Vagina (tissue), 2 donors: ENCODE results near the gene MAML2. TPM values are rescaled to one million over a fixed set of nuclear protein-coding genes. Genes with fewer than 3 reads are reported as not detected.
A peak's percentile ranks its signal among the peaks of the same experiment; 100 is the strongest.

ENCODE experiments used
- DNase-seq, 2 donors: peaks; one replicate each; pipeline ENCODE4 v3.0.0-alpha.2; 2017; ENCODE audit errors: extremely low spot score in 2 of 2
- H3K27ac ChIP-seq: fragments of 200-600 bp; sonication (generic); one replicate; pipeline ENCODE4 v1.5.1; 2019
- H3K27me3 ChIP-seq: fragments of 200-600 bp; sonication (generic); one replicate; pipeline ENCODE4 v1.5.1; 2019
- H3K36me3 ChIP-seq, 2 donors: fragments of 200-600 bp; sonication (generic); one replicate each; pipeline ENCODE4 v1.5.1; 2017 to 2019
- H3K4me1 ChIP-seq: fragments of 200-600 bp; sonication (generic); one replicate; pipeline ENCODE4 v1.5.1; 2019
- H3K4me3 ChIP-seq, 2 donors: fragments of 200-600 bp; sonication (generic); 1 replicate in 1 of 2; 2 replicates in 1 of 2; pipeline ENCODE4 v1.5.1; 2016 to 2019
- H3K9me3 ChIP-seq: fragments of 200-600 bp; sonication (generic); one replicate; pipeline ENCODE4 v1.5.1; 2019
- CTCF ChIP-seq, 3 experiments: fragments of 450-650 bp in 2 of 3; fragments of 200-600 bp in 1 of 3; sonication (generic) in 1 of 3; IDR thresholded peaks; one replicate each; pipeline ENCODE4 v1.5.1; 2017 to 2019; ENCODE audit warnings: antibody characterized with exemption in 3 of 3, mild to moderate bottlenecking in 2 of 3, moderate library complexity in 2 of 3
- POLR2A ChIP-seq, 2 donors: fragments of 450-650 bp; IDR thresholded peaks; one replicate each; pipeline ENCODE4 v1.6.1; 2017; ENCODE audit warnings: antibody characterized with exemption in 2 of 2, mild to moderate bottlenecking in 2 of 2, moderate library complexity in 2 of 2
- POLR2AphosphoS5 ChIP-seq, 2 donors: sonication (generic); formaldehyde crosslinking; IDR thresholded peaks; one replicate each; pipeline ENCODE4 v1.9.0; 2017; ENCODE audit warnings: antibody characterized with exemption in 2 of 2, mild to moderate bottlenecking in 2 of 2, low read depth in 1 of 2; ENCODE audit not compliant: insufficient read depth in 1 of 2
- intact Hi-C: fragments of 100-400 bp; cut with DNase I; formaldehyde crosslinking; loops from one replicate; pipeline ENCODE4 v1.15.1; 2023
- total RNA-seq: library from RNA; depleted of rRNA; stranded (reverse); fragments of >200 nt; gene quantifications from one replicate; pipeline ENCODE4 v1.2.3, GENCODE V29; 2016

The MAML2 gene
- total RNA-seq, 1 donor from 2014 or later: 36.3 TPM

DNA sequence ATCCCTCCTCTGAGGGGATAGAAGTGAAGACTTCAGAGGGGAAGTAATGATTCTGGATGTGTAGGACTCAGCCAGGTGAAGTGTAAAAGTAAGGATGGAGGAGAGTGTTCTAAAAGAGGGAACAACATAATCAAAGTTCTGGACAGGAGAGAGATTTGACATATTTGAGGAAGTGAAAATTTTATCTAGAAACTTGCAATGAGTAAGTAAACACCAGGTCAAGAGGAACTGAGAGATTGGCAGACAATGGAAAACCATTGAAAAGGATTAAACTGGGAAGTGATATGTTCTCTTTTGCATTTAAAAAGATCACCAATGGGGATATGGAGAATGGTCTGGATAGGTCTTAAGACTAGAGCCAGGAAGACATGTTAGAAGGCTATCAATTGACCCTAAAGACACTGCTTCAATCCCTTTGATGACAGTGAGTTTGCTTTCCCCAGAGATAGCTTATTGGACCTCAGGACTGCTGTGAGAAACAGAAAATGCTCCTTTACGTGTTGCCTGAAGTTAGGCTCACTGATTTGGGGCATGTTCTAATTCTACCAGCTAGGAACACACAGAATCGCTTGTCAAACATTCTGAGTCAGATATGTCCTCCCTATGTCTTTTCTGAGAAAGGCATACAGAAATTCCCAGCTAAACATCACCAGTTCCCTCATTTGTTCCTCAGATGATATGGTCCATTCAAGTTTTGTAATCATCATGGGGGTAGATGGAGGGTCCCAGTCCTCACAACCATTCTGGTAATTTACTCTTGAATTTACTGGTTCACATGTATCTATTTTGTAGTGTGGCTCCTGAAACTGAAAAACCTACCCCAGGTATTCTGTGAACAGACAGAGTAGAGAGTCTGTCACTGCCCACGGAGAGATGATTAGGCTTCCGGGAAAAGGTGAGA lies 144.9 kb downstream of the MAML2 start:
- H3K27ac ChIP-seq: peak overlapping the region; percentile 0
- TF ChIP-seq POLR2AphosphoS5 (IDR thresholded peaks at IDR 0.05; ENCODE audit: insufficient read depth in 1 of 2, low read depth in 1 of 2): no peak
- TF ChIP-seq POLR2A (IDR thresholded peaks at IDR 0.05): no peak
- no peak for TF ChIP-seq CTCF (IDR thresholded peaks at IDR 0.05)
- intact Hi-C loops: no loop called here

GRCh38 chr11:96197103-96197502 lies 145.9 kb downstream of the MAML2 start:
- Histone ChIP-seq H3K27ac (no peak overlapping the region), H3K4me1 (peaks cover 36% of the 10 kb centered on the region), H3K36me3 (no peaks in the 10 kb centered on the region), H3K4me3 (no peak overlapping the region), H3K9me3 (no peaks in the 10 kb centered on the region), H3K27me3 (no peaks in the 10 kb centered on the region)
- TF ChIP-seq CTCF (IDR thresholded peaks at IDR 0.05) (no peak), POLR2AphosphoS5 (IDR thresholded peaks at IDR 0.05; ENCODE audit: insufficient read depth in 1 of 2, low read depth in 1 of 2) (no peak), POLR2A (IDR thresholded peaks at IDR 0.05) (no peak)
- intact Hi-C loops: no loop called here
- DNase-seq: no peak

More for the DNA sequence above, 144.9 kb downstream of the MAML2 start:
- Histone ChIP-seq H3K36me3 (no peaks in the 10 kb centered on the region), H3K9me3 (no peaks in the 10 kb centered on the region), H3K27me3 (no peaks in the 10 kb centered on the region), H3K4me3 (no peak overlapping the region), H3K4me1 (peaks cover 36% of the 10 kb centered on the region)
- DNase-seq: no peak

DNA sequence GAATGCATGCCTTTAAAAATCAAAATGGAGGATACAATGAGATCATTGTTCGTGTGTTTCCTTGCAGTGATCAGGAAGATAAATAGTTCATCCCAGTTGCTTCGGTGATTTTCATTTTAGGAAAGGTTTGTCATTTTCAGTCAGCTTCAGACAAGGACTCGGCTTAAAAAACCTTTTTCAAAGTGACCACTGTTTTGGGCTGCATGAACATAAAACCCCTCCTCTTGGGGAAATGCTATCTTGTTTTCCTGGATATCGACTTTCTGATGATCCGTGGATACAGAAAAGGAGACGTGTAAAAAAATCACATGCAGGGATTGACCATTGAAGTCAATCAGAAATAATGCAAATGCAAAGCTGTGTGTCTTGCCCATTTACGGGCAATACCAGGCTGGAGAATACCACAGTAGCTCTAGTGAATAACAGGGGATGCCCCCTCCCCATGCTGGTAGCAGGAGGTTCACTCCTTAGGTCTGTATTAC lies 146.8 kb downstream of the MAML2 start:
- H3K36me3 ChIP-seq: no peaks in the 10 kb centered on the region
- intact Hi-C loops: no loop called here
- no peaks in the 10 kb centered on the region for H3K27me3 ChIP-seq
- H3K4me3 ChIP-seq: no peak overlapping the region
- TF ChIP-seq POLR2AphosphoS5 (IDR thresholded peaks at IDR 0.05; ENCODE audit: insufficient read depth in 1 of 2, low read depth in 1 of 2): no peak
- no peak for TF ChIP-seq CTCF (IDR thresholded peaks at IDR 0.05)
- TF ChIP-seq POLR2A (IDR thresholded peaks at IDR 0.05): no peak
- no peak for DNase-seq
- no peaks in the 10 kb centered on the region for H3K9me3 ChIP-seq
- peaks cover 36% of the 10 kb centered on the region for H3K4me1 ChIP-seq
- H3K27ac ChIP-seq: no peak overlapping the region

DNA sequence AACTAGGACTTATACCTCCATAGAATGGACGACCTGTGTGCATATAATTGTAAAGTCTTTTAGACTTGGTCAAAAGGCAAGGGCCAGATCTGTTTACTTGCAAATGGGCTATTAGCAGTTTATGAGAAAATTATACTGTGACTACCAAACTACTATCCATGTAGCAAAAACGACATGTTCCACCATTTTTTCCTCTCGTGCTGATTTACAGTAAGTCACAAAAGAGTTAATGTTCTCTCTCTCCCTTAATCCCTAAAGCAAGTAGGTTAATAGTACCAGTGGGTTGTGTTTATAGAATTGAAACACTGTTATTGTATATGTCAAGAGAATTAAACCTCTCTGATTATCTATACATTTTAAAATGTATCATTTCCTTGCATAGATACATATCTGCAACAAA lies 147.3 kb downstream of the MAML2 start:
- intact Hi-C loops: no loop called here
- Histone ChIP-seq H3K4me1 (peaks cover 32% of the 10 kb centered on the region), H3K9me3 (no peaks in the 10 kb centered on the region), H3K36me3 (no peaks in the 10 kb centered on the region), H3K4me3 (no peak overlapping the region), H3K27me3 (no peaks in the 10 kb centered on the region), H3K27ac (no peak overlapping the region)
- TF ChIP-seq POLR2AphosphoS5 (IDR thresholded peaks at IDR 0.05; ENCODE audit: insufficient read depth in 1 of 2, low read depth in 1 of 2) (no peak), CTCF (IDR thresholded peaks at IDR 0.05) (no peak), POLR2A (IDR thresholded peaks at IDR 0.05) (no peak)
- no peak for DNase-seq
